ENCODE data around the gene HEMK1.

The HEMK1 gene

GRCh38 chr3:50603261-50604109 is 34.2 kb downstream of the HEMK1 start:
- DNase-seq: no peak

- DNase-seq: no peak
Measured at GRCh38 chr3:50604110-50604621, 34.8 kb downstream of the HEMK1 start.

DNA sequence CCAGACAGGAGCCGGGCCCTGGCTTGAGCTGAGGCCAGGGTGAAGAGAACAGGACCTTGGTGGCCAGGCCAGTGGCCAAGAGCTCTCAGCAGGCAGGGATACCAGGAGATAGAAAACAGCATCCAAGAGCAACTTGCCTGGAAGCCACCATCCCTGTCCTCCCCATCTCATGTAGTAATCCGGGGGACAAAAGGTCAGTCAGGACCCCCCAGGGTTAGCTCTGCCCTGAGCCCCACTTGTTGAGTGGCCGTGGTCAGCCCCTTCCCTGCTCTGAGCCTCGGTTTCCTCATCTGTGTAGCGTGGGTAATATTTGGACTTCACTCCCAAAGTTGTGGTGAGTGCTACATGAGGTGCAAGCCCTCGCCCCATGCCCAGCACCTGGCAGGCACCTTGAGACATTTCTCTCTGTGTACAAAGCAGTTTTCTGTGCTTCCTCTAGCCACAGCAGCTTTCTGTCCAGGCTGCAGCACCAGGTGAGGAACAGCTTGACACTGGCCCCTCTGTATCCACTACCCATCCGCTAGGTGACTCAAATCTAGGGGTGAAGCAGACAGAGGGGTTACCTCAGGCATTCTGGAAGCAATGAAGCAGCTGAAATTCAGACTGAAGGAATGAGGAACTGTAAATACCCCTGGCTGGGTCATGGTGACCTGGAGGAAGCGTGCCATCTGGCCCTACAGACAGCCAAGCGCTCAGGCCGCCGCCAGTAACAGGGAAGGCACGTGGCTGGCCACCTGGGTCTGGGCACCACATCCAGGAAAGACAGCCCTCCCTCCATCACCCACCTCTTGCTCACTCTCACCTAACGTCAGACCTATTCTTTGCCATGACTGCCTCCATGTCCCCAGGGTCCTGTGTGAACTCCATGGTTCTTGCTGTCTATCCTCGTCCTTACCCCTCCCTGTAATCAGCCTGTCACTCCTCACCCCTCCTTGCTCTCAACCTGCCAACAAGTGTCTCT is 35.6 kb downstream of the HEMK1 start:
- DNase-seq: no peak

GRCh38 chr3:50605901-50606326 is 36.6 kb downstream of the HEMK1 start:
- no peak for DNase-seq

DNA sequence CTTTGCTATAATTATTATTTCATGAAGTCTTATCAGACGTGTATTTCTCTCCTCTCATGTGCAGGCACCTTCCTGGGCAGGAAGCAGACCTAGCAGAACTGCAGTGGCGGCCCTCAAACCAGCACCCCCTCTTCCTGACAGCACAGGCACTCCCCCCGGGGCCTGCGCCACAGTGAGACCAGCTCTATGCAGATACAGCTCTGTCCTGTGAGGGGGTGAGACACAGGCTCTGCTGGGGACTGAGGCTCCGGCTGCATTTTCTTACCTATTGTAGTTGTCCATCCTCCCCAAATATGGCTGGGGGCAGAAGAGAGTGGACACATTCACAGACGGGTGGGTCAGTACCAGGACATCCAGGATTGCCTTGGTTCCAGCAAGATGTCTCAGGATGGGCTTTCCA is 37.3 kb downstream of the HEMK1 start:
- DNase-seq: no peak

GRCh38 chr3:50607271-50608091 is 38.2 kb downstream of the HEMK1 start:
- no peak for DNase-seq

- DNase-seq: no peak
Measured at GRCh38 chr3:50608278-50608677, 39.0 kb downstream of the HEMK1 start.

DNA sequence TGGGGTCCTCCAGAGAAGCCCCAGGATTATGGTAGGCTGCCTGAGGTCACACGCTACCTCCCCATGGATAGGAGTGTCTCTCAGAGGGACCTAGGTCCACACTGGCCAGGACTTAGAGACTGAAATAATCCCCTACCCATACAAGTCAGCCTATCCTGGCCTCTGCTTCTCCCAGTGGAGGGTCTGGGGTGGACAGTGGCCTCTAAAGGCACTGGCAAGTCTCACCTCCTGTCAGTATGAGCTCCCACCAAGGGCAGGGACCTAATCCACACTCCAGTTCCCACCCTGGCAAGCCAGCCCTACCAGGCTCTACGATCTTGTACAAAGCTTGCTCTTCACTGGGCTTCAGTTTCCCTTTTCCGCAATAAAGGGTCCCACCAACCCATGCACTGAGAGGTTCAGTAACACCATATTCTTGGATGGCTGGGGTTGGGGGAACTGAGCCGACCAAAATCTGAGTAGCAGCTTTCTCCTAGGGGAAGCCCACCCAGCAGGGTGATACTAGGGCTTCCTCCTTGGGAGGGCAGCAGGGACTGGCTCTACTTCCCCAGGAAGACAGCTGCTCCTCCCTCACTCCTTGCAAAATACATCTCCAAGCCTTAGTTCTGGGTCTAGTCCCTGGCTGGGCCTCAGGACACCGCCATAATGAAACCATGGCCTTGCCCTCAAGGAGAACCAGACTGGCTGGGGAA is 39.9 kb downstream of the HEMK1 start:
- DNase-seq: no peak

DNA sequence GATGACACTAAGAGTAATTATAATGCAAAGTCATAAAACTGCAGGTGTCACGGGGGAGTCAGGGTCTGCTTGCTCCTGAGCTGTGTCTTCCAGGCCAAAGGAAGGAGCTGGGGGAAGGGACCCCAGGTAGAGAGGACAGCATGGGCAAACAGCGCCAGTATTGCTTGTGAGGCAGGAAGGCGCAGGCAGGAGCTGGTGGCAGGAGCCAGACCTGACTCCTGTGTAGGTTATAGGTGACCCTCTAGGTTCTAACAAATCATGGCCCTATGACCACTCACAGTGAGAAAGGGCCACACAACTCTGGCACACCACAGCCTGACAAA is 40.4 kb downstream of the HEMK1 start:
- no peak for DNase-seq

DNA sequence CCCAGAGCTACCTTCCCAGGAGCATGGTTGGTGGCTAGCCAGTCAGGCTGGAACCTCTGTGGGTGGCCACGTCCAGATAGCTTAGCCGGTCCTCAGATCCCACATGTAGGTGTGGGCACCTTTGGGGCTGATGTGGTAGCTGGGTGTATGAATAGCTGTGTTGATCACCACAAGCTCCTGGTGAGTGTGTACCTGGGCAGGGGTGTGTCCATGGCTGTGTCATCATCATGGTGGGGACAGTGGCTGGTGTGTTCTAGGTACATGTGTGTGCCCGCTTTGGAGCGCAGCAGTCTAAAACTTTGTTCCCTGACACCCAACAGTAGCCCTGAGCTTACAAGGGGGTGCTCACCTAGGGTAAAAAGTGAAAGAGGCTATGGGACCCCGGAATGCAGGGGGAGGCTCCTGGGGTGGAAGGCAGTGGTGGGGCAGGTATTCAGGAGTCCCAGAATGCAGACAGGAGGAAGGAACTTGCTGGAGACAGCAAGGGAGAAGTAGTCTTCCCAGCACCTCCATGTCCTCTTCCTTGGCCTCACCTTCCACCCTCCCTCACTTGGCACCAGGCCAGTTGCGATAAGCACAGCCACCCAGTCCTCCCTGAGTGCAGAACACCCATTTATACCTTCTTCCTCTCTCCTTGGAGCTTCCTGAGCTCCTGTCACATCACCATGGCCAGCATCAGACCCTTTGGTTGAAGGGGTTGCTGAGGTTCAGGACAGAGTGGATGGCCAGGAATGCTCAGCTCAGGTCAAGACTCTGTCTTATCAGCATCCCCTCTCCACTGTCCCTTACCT is 41.1 kb downstream of the HEMK1 start:
- no peak for DNase-seq

DNA sequence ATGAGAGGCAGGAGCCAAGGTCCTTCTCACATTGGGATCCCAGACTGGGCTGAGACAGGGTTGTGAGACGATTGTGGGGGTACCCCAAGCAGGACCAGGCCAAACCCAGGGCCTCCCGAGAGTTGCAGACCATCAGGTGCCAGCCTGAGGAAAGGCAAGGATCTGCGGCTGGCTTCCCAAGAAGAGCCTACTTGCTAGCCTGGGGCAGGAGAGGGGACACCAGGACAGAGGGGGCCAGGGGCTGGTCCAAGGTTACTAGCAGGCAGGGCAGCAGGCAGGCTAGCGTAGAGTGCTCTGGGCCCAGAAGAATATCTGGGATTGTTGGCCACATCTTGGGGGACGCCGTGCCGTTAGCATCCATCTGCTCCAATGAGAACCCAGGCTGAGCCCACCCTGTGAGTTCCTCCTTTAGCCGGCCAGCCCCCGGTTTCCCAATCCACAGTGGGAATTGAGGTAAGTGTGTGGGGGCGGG is 41.7 kb downstream of the HEMK1 start:
- no peak for DNase-seq

DNA sequence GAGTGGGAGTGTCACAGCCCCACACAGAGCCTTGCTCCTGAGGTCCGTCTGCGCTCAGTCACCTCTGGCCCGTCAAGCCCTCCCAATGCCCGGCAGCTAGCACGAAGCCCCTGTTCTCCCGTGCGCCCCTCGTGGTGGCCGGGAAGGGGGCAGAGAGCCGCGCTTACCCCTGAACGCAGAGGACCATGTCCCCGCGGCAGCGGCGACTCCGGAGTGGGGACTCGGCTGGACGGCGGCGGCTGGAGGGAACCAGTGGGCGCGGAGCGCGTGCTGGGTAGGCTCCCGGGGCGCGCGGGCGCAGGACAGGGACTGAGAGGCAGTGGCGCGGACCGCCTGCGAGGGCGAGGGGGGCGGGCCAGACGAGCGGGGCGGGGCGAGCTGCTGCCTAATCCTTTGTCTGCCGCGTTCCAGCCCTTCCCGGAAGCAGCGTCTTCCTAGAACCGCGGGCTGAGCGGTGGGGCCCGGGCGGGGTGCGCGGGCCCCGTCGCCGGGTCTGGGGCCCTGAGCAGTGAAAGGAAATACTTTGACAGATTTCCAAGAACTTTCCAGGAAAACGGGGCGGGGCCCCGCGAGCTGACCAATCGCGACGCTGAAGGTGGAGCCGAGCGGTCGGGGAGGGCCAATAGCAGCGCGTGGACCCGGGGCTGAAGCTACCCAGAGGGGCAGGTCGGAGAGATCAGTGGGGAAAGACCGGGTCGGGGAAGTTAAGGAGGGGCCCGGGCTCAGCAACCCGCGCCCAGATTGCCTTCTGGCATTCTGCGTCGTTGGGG is 42.3 kb downstream of the HEMK1 start, which contains the start of gene CISH:
Gene CISH, minus strand, starts transcription at position 311 of the 770 bp plus-strand sequence. Its CDS starts 124 bp downstream, at position 187.
- DNase-seq: peak; percentile 90

DNA sequence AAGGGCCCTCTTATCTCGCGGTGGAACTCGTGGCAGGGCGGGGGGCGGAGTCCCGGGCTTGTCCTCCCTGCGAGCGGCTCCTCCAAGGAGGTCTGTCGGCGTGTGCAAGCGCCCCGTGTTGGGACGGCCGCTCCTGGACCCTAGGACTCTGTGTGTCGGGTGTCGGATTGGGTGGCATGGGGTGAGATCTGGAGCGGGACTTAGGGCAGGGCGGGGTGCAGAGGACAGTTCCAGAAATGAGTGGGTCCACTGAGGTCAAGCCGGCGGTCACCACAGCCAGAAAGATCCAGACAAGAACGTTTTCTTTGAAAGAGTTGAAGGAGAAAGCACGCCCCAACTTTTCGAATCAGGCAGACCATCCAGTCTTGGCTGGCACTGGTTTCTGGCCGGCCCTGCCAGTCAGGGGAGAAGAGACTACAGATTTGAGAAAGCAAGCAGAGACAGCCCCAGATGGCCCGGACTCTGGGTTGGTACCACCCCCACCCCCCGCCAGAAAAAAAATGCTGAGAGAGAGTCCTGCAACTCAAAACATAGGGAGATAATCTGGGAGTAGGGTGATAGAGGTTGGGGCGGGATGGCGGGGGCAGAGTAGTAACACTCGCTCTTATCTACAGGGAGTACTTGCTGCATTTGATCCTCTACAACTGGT is 43.0 kb downstream of the HEMK1 start:
- DNase-seq: no peak

DNA sequence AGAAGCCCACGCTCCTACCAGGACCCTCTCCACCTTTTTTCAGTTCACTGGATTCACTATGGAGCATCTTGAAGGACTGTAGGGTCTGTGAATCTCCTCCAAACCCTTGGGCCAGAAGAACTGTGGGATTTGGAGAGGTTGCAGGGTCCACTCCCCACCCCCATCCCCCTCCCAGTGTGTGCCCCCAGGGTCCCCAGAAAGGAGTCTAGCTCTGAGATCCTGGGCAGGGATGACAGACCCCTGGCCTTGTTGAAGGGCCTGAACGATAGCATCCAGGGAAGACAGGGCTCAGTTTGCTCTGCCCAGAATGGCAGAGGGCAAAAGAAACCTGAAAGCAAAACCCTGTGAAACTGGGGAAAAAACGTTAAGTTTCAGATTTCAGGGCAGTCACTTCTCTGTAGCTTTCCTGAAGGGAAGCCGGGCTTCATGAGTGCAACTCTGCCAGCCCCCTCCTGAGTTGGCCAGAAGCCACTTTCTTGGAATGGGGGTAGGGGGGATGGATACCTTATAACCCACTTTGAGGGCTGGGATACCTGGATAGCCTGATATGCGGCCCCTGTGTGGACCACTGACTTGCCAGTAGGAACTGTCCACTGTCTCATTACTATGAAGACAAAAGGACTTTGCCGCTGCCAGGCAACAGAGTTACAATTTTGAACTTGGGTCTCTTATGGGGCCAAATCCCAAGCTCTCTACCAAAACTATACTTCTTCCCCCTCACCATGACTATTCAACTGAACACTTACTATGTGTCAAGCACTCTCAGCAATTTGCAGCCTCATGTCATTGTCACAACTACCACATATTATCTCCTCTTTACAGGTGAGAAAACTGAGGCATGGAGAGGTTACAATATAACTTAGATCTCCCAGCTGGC is 43.9 kb downstream of the HEMK1 start:
- no peak for DNase-seq

DNA sequence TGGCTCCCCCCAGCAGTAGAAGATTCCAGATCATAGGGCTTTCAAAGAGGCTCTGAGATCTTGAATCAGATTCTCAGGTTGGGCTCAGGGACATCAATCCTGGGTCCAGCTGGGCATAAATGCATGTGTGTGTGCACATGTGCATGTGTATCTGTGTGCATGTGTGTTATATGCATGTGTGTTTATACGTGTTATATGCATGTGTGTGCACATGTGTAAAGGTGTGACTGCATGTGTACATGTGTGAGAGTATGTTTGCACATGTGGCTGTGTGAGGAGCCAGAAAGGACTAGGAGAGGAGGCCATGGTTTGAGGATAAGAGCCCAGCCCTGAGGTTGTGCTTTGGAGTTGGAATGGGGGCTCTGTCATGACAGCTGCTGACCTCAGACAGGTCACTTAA is 45.9 kb downstream of the HEMK1 start:
- no peak for DNase-seq

DNA sequence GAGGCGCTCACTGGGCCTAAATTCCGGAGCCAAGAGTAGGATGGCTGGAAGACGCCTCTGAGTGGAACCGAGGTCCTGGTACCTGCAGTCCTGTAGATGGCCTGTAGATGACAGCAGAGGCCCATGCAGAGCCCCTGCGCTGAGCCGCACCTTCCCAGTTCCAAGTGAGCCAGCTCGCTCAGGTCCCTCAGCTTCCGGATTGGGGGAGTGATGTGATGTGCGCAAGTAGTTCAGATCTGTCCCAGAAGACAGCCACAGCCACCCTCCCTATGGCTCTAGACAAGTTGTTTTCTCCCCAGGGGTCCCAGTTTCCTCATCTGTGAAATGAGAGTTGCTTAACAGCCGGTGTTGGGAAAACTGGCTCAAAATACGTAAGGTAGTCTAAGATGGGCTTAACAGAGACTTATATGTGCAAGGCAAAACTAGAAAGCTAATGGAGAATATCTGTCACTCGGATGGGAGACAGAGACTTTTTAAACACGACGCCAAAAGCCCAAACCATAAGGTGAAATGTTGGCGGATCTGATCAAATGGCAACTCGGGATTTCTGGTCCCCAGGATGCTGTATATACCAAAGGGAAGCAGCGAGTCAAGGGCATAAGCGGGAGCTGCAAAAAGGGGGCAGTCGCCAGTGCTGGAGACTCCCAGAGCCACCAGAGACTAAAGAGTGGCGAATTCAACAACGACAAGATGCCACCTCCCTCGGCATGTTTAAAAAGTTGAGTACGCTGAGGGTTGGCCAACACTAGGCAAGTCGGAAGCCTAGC is 46.9 kb downstream of the HEMK1 start:
- peak; percentile 65 for DNase-seq

GRCh38 chr3:50616770-50617095 is 47.4 kb downstream of the HEMK1 start:
- peak; percentile 76 for DNase-seq
